Activated CD4-positive, alpha-beta T cell treated with anti-CD3 and anti-CD28 coated beads, Interleukin-2, amount 50 U/mL, for 24 hours (primary cell): ENCODE measurements around the gene TNFRSF12A.
"Not testable (repeated sequence)": the region's sequence is repeated elsewhere in the genome, so short reads cannot be mapped to it uniquely, and the experiment has no call there.

Source experiments
- DNase-seq, 2 donors: peaks; one replicate each; pipeline ENCODE4 v3.0.0-alpha.2; 2020; ENCODE audit warnings: low read depth in 1 of 2, low spot score in 1 of 2

The TNFRSF12A gene

GRCh38 chr16:3060339-3061127 is 40.4 kb downstream of the TNFRSF12A start:
- DNase-seq: no peak

- no peak for DNase-seq
These were observed 42.4 kb downstream of the TNFRSF12A start for GRCh38 chr16:3062553-3062952.

- DNase-seq: no peak
These were observed 43.6 kb downstream of the TNFRSF12A start for GRCh38 chr16:3063625-3064386.

- peak in 1 of 2 donors; percentile 68 for DNase-seq
These were observed 45.0 kb downstream of the TNFRSF12A start, which contains the start of gene IL32 for GRCh38 chr16:3065069-3065741. Gene IL32 (plus strand): TSS chr16:3065640. CDS start chr16:3065812, 172 bp downstream.

- no peak for DNase-seq
These were observed 45.7 kb downstream of the TNFRSF12A start for GRCh38 chr16:3065742-3066439.

GRCh38 chr16:3066440-3066748 is 46.2 kb downstream of the TNFRSF12A start:
- DNase-seq: no peak

GRCh38 chr16:3068487-3068886 is 48.3 kb downstream of the TNFRSF12A start:
- no peak for DNase-seq

GRCh38 chr16:3069146-3069545 is 49.0 kb downstream of the TNFRSF12A start:
- not testable (repeated sequence) for DNase-seq

GRCh38 chr16:3070608-3071111 is 50.5 kb downstream of the TNFRSF12A start:
- DNase-seq: no peak

GRCh38 chr16:3071655-3072054 is 51.5 kb downstream of the TNFRSF12A start:
- DNase-seq: no peak
